ENCODE results near the gene MYH4.

DNA sequence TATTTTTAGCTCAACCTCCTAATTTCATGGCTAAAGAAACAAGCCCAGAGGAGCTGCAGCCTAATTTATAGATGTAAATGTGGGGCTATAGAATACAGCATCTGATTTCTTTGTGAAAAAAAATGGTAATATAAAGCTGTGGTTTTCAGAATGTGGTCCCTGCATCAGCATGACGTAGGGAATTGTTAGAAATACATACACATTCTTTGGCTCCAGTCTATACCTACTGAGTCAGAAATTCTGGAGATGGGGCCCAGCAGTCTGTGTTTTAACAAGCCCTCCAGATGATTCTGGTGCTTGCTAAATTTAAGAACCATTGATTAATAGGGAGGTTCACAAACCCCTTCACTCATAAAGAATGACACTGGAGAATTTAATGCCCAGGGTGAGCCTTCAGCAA is 29.5 kb downstream of the MYH4 start:
- TF ChIP-seq, protein P1, sequence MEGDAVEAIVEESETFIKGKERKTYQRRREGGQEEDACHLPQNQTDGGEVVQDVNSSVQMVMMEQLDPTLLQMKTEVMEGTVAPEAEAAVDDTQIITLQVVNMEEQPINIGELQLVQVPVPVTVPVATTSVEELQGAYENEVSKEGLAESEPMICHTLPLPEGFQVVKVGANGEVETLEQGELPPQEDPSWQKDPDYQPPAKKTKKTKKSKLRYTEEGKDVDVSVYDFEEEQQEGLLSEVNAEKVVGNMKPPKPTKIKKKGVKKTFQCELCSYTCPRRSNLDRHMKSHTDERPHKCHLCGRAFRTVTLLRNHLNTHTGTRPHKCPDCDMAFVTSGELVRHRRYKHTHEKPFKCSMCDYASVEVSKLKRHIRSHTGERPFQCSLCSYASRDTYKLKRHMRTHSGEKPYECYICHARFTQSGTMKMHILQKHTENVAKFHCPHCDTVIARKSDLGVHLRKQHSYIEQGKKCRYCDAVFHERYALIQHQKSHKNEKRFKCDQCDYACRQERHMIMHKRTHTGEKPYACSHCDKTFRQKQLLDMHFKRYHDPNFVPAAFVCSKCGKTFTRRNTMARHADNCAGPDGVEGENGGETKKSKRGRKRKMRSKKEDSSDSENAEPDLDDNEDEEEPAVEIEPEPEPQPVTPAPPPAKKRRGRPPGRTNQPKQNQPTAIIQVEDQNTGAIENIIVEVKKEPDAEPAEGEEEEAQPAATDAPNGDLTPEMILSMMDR (IDR thresholded peaks at IDR 0.05), result no peak
- no peak for TF ChIP-seq EZH2 (IDR thresholded peaks at IDR 0.05; ENCODE audit: borderline replicate concordance, insufficient read depth, low read depth, low read length, poor library complexity, severe bottlenecking)
